HuH-7.5 (cell line): ENCODE results near the gene CYP8B1.

Experiments used
- DNase-seq: peaks from one replicate; pipeline ENCODE4 v3.0.0; 2011; ENCODE audit warnings: low spot score

CYP8B1 gene

GRCh38 chr3:42853056-42853455, 22.6 kb downstream of the CYP8B1 start:
- no peak for DNase-seq

GRCh38 chr3:42852441-42852840, 23.2 kb downstream of the CYP8B1 start:
- no peak for DNase-seq

GRCh38 chr3:42851228-42851834, 24.3 kb downstream of the CYP8B1 start:
- no peak for DNase-seq

- DNase-seq = no peak
Measured at GRCh38 chr3:42850263-42850662, 25.4 kb downstream of the CYP8B1 start.

GRCh38 chr3:42849017-42849416, 26.7 kb downstream of the CYP8B1 start:
- no peak for DNase-seq

GRCh38 chr3:42847731-42848130, 27.9 kb downstream of the CYP8B1 start:
- DNase-seq = no peak

- DNase-seq = no peak
Measured at GRCh38 chr3:42846685-42847522, 28.8 kb downstream of the CYP8B1 start.

- DNase-seq = no peak
Measured at GRCh38 chr3:42844815-42845214, 30.9 kb downstream of the CYP8B1 start.

GRCh38 chr3:42844412-42844713, 31.3 kb downstream of the CYP8B1 start:
- no peak for DNase-seq

GRCh38 chr3:42843713-42844411, 31.8 kb downstream of the CYP8B1 start:
- DNase-seq = no peak

GRCh38 chr3:42841332-42841731, 34.3 kb downstream of the CYP8B1 start:
- no peak for DNase-seq

GRCh38 chr3:42839616-42840015, 36.1 kb downstream of the CYP8B1 start:
- peak; percentile 28 for DNase-seq

GRCh38 chr3:42838571-42838970, 37.1 kb downstream of the CYP8B1 start:
- DNase-seq = no peak

GRCh38 chr3:42836150-42837123, 39.2 kb downstream of the CYP8B1 start:
- no peak for DNase-seq

GRCh38 chr3:42831321-42831713, 44.4 kb downstream of the CYP8B1 start:
- no peak for DNase-seq

- DNase-seq = no peak
Measured at GRCh38 chr3:42830437-42831320, 45.0 kb downstream of the CYP8B1 start.

- DNase-seq = no peak
Measured at GRCh38 chr3:42829628-42830436, 45.8 kb downstream of the CYP8B1 start.

GRCh38 chr3:42829083-42829627, 46.5 kb downstream of the CYP8B1 start:
- DNase-seq = no peak

GRCh38 chr3:42827654-42828053, 48.0 kb downstream of the CYP8B1 start:
- DNase-seq = no peak

GRCh38 chr3:42827023-42827422, 48.7 kb downstream of the CYP8B1 start:
- no peak for DNase-seq
